ENCODE data around the gene UTP15.
A peak's percentile ranks its signal among the peaks of the same experiment; 100 is the strongest.

The UTP15 gene

DNA sequence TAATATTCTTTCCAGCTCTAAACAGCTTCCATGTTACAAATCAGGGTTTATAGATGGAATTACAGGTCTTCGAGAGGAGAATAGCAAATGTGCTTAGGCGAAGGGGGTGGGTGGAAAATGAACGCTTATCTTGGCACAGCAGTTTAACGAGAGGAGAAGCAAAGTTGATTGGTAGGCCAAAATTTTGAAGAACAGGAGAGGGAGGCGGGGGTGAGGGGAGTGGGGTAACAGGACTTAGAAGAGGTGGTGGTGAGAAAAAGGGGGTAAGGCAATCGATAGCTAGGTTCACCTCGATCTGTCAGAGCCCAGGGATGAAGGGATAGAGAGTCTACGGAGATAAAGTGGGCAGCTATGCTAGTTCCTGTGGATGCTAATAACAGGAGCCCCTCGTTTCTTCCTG, 868 bp upstream of the UTP15 start:
- no peak for DNase-seq (ENCODE audit: low spot score)

DNA sequence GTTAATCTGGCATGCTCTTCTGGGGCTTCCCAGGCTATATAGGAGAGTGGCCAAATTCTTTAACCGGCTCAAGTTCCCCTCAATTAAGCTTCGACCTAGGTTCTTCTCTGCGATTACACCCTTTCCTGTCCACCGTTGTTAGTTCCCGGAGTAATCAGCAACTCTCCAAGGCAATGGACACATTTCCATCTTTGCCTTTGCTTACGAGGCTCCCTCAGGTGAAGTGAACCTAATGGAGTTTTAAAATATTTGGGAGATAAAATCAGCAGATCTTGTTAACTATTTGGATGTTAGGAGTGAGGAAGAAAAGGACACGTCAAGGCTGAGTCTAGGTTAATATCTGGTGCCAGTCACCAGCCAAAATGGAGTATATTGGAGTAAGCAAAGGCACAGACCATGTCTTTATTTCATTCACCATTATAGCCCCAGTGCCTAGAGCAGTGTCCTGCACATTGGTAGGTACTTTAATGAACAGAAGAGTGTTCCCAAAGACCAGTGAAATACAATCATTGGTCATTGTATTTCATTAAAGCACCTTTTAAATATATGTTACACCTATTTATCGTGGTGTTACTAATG, 515 bp downstream of the UTP15 start:
- DNase-seq (ENCODE audit: low spot score): no peak

DNA sequence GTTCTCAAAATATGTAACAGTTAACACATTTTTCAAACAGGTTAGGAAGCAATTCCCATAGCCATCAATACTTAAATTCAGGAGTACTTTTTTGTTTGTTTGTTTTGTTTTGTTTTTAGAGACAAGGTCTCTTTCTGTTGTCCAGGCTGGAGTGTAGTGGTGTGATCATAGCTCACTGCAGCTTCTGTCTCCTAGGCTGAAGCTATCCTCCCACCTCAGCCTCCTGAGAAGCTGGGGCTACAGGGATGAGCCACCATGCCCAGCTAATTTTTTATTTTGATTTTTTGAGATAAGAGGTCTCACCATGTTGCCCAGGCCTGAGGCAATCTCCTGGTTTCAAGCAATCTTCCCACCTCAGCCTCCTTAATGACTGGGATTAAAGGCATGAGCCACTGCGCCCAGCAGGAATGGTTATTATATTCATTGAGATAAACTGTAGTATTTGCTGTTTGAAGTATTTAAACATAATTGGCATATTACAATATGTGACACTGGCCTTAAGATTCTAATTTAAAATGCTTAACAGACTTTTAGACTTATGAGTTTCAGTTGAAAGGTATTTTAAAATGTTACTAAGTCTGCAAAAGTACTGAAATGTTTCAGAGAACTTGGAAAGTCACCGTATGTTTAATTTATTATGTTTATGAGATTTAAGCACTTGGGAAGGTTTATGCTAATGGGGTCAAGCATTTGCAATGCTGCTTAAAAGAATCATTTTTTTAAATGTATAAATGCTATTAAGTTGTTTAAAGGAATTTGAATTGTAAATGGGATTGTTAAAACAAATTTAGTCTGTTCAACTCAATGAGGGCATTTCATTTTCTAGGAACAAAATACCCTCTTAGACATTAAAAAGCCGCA, 17.0 kb downstream of the UTP15 start:
- no peak for DNase-seq (ENCODE audit: low spot score)

DNA sequence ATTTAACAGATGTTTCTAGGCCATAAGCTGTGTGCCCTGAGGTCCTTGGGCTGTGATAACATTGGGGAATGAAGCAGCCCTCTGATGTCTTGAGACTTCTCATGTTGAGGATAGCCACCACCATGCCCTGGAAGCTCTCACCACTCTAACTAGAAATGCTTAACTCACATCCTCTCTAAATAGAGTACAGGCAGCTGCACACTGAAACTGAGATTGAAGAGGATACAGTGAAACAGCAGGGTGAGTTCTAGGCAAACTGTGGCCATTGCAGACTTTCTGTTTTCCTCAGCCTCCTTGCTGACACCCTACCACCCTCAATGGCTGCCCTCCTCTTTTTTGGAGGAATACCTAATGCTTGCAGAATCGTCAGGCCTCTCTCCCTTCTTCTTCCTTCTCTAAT, 22.4 kb downstream of the UTP15 start:
- DNase-seq (ENCODE audit: low spot score): no peak

DNA sequence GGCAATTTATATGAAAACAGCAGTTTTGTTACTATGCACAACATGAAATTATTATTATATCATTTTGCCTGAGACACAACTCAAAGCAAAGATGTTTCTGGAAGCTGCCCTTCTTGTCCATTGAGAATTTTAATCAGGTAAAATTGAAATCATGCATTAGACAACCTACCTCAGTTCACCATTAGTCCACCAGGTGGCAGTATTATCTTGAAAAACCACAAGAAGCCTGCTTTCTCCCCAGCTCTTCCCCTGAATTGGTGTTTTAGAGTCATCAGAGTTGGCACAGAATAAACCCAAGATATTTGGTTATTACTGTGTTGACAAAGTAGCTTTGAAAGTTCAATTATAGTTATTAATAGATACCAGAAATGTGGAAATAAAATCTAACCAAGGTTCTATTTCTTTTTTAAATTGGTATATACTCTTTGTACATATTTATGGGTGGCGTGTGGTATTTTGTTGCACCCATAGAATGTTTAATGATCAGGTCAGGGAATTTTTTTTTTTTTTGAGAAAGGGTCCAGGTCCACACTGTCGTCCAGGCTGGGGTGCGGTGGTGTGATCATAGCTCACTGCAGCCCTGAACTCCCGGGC, 25.7 kb downstream of the UTP15 start:
- DNase-seq (ENCODE audit: low spot score): peak; percentile 81

DNA sequence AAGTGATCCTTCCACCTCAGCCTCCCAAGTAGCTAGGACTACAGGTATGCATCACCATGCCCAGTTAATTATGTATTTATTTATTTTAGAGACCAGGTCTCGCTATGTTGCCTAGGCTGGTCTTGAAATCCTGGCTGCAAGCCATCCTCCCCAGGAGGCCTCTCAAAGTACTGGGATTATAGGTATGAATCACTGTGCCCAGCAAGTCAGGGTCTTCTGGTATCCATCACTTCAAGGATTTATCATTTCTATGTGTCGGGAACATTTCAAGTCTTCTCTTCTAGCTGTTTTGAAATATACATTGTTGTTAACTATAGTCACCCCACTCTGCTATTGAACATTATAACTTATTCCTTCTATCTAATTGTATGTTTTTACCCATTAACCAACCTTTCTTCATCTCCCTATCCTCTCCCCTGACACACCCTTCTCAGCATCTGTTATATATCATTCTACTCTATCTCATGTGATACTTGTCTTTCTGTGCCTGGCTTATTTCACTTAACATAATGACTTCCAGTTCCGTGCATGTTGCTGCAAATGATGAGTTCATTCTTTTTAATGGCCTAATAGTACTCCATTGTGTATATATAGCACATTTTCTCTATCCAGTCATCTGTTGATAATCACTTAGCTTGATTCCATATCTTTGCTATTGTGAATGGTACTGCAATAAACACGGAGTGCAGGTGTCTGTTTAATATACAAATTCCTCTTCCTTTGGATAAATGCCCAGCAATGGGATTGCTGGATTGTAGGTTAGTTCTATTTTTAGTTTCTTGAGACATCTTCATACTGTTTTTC, 26.4 kb downstream of the UTP15 start:
- no peak for DNase-seq (ENCODE audit: low spot score)

DNA sequence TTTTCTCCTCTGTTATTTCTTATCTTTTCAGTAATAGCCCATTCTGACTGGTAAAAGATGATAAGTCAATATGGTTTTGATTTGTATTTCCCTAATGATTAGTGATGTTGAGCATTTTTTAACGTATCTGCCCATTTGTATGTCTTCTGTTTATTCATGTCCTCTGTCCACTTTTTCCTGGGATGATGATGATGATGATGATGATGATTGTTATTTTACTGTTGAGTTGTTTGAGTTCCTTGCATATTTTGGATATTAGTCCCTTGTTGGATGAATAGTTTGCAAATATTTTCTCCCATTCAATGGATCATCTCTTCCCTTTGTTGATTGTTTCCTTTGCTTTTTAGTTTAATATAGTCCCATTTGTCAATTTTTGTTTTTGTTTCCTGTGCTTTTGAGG, 27.0 kb downstream of the UTP15 start:
- DNase-seq (ENCODE audit: low spot score): no peak

DNA sequence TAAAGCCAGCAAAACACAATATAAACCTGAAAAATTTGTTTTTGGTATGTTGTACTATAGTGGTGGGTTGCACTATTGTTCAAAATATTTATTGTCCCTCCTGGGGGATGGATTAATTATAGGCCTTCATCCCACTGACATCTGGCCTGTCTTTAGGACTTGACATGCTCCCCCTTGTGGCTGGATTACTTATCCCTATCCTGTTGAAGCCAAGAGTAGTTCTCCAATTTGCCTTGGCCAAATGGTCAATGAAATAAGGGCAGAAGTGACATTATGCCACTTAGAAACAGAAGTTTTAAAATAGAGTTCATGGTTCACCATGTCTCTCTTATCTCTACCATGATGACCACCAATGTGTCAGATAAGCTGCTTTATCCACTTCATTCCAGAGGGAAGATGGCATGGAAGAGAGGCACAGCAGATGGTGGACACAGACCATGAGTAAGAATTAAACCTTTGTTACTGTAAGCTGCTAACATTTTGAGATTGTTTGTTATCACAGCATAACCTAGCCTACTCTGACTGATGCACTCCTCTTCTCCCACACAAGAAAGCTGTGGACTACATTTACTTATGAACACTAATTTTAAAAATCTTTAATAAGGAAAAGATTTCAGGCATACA, 31.3 kb downstream of the UTP15 start:
- peak; percentile 16 for DNase-seq (ENCODE audit: low spot score)

DNA sequence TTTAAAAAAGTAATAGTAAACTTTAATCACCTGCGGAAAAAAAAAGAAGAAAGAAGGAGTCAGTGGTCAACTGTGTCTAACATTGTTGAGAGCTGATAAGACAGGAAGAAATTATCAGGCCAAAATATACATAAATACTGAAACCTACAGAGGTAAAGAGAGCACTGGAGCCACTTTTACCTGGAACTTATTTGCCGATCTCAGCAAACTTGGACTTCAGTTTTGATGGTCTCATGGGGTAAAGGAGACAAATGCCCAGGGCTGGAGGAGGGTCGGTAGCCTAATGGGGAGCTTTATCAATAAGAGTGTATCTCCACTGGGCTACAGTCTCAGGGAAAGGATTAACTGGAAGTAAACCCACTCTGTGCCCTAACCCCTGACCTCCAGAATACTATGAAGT, 33.8 kb downstream of the UTP15 start:
- no peak for DNase-seq (ENCODE audit: low spot score)

DNA sequence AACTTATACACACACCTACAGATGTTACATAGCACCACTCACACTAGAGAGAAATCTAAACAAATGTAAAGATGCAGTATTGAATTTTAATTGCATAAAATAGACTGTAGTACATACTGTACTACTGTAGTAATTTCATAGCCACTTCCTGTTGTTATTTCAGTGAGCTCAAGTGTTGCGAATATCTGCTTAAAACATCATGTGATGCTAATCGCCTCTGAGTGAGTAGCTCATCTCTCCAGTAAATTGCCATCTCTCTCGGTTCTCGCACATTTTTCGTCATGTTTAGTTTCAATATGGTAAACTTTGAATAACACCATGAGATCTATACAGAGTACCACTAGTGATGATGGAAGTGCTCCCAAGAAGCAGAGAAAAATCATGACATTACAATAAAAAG, 38.5 kb downstream of the UTP15 start:
- no peak for DNase-seq (ENCODE audit: low spot score)

DNA sequence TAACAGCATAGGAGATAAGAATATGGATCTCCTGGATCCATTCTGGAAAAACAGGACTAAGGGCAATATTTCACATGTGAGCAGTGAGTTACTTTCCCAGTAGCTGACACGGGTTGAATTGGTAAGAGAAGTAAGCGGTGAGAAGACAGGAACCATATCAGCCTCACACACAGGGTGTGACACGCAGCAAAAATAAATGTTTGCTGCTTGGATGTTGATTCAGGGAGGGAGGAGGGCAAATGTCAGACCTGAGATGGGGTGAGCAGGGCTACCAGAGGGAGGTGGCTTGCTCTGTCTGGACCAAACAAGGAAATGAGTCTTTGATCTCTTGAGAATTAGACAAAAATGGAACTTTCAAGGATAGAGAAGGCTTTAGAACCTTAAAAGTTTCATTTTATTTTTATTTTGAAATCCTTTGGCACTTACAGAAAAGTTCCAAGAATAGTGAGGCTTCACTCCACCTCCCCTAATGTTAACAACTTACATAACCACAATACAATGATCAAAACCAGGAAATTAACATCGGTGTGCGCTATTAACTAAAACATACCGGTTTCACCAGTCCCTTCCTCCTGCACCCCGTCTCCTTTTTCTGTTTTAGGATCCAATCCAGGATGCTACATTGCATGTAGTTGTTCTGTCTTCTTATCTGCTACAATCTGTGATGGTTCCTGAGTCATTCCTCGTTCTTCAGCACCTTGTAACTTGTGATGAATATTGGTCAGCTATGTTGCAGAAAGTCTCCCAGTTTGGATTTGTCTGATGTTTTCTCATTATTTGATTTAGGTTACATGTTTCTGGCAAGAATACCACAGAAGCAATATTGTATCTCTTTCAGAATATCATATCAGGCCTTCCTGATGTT, 39.9 kb downstream of the UTP15 start:
- DNase-seq (ENCODE audit: low spot score): no peak

DNA sequence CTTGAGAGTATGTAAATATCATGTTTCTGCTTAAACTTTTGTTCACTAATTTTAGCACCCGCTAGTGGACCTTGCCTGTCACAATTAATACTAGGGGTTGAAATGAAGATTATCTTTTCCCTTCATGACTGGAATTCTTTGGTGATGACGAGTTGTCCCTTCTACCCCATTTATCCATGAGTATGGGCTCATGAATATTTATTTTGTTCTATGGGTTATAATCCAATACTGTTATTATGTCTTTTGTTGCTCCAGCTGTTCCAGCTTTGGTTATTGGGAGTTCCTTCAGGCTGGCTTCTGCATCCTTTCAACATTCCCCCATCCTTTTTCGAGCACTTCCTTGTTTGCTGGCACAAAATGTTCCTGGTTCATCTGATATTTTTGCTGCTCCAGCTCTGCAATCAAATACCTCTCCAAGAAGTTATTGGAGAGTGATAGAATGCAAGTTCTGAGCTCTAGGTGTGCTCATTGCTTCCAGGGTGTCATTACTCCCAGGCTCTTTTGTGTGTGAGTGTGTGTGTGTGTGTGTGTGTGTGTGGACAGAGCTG, 40.7 kb downstream of the UTP15 start:
- no peak for DNase-seq (ENCODE audit: low spot score)

DNA sequence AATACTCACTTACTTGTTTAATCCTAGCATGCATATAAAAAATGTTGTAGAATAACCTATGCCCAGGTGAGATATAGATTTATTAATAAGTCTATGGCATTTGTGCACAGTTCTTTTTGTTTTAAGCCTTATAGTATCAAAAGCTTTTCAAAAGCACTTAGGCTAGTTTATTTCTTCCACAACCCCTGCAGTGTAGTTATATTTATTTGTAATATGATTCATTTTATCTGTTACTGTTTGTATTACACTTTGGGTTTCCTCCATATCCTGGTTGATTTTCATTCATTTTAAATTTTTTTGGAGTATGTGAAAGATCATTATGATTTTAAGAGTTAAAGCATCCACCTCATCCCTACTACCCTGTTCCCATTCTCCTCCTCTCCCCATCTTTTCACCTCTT, 41.7 kb downstream of the UTP15 start:
- DNase-seq (ENCODE audit: low spot score): no peak

DNA sequence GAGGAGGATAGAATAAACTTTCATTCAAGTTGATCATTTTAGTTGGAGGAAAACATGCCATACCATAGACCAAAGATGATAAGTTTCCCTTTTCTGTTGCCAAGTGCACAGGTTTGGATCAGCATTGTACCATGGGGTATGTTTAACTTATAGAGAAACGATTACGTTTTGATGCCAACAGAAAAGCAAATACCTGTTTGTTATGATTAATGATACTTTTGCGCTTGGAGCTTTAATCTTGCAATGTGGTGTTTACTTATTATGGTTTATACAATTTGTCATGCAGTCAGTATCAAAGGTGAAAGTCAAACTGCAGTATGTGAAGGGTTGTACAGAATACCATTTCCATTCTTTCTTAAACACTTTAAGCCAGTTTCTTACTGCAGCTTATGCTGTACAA, 47.3 kb downstream of the UTP15 start:
- DNase-seq (ENCODE audit: low spot score): no peak

DNA sequence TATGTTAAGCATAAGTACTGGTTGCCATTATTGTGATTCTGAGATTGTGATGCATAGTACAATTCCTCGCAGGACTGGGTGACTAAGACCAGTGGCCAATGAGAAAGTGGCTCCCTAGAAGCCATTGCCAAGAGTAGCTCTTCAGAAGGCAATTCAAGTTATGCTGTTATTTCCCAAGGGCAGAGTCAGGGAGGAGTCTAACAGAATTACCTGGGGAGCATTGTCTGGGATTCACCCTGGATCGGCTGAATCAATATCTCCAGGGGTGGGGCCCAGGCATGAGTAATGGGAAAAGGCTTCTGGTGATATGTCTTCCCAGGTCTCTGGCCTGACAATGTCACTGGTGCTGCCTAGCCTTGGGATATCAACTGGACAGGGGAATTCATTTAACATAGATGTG, 49.5 kb downstream of the UTP15 start:
- no peak for DNase-seq (ENCODE audit: low spot score)

DNA sequence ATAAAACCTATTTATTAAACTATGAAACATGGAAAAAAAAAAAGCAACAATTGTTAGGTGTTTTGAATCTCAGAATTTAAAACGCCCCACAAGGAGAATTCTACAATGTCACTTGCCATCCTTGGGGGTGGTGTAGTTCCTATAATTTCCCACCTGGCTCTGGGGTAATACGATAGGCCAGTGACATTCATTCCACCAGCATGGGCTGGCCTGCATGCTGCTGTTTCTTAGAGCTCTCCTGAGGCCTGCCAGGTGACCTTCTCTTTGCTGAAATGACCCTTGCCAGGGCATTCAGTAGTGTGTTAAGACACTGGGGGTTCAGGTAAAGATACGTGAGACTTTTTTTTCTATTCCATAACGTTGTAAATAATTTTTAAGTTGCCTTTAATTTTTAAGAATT, 50.4 kb downstream of the UTP15 start:
- no peak for DNase-seq (ENCODE audit: low spot score)

DNA sequence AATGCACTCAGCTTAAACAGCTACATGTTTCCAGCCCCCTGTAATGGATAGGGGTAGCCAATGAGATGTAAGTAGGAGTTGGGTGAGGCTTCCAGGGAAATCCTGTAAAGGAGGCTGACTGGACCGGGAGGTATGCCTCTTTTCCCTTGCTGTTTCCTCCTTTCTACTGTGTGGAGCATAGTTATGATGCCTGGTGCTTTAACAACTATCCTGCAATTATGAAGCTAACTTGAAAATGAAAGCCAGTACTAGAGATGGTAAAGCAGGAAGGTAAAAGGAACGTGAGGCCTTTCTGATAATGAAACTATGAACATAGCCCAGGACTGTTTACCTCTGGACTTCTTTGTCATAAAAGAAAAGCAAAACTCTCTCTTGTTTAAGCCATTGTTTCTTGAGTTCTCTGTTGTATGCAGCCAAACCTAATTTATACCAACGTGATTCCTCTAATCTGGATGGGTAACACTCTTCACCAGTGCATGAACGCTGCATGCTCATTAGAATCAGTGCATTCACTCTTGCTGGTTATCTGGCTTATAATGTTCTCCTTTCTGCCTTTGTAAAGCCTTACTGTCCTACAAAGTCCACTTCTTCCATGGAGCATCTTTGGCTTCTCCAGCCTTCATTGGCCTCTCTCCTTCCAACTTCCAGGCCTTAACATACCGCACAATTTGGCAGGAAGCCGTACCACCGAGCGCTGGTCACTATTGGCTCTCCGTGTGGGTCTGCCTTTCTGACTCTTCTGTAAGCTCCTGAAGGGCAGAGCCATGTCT, 52.2 kb downstream of the UTP15 start:
- DNase-seq (ENCODE audit: low spot score): no peak

DNA sequence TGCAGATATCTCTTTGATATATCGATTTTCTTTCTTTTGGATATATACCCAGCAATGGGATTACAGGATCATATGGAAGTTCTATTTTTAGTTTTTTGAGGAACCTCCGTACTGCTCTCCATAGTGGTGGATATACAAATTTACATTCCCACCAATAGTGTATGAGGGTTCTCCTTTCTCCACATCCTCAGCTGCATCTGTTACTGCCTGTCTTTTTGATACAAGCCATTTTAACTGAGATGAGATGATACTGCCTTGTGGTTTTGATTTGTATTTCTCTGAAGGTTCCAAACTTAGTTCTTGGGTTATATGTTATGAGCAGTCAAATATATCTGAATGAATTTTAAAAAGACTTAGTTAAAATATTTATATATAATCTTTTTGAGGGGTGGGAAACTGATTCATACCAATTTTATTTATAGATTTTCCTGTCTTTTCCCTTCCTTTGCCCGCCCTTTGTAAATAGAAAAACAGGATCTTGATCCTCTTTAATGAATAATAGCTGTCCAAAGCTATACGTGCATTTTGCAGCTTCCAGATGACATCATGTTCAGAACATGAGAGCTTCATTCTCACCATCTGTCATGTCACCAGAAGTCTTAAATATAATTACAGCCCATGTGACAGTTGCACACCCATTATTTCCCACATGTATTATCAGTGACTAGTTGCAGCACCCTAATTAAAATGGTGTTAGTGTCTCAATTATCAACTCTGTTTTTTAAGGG, 54.2 kb downstream of the UTP15 start:
- DNase-seq (ENCODE audit: low spot score): no peak

DNA sequence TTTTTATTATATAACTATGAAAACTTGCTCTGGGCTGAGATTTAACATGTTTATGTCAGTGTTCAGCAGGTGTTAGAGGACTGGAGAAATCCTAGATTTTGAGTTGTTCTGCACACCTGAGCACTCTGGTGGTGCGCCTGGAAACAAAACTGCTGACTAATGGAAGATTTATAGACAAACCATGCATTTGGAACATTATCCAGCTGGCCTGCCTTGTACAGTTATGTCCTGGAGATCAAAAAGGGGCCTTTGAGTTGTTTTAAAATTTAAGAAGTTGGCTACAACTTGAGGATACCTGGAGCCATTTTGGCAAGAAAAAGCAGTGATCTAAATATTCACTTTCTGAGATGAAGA, 54.8 kb downstream of the UTP15 start:
- no peak for DNase-seq (ENCODE audit: low spot score)

DNA sequence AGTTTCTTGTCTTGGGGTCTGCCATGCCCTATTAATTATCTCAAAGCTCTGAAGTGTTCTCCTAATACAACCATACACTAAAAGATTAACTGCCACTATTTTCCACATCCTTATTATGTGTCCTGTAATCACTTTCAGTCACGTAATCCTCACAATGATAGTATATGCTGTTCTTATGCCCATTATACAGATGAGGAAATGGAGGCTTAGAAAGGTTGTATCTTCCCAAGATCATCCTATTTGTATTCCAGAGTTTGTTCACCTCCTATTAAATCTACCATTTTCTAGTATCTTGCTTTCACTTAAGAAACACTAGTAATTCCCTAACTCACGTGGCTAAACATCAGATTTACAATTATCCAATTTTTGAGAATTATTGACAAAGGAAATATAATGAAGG, 57.5 kb downstream of the UTP15 start:
- no peak for DNase-seq (ENCODE audit: low spot score)
